Amniotic epithelial cell (primary cell): Measurements from ENCODE around the gene AGAP1.

Experiments used
- DNase-seq: peaks from one replicate; pipeline ENCODE4 v3.0.0-alpha.2; 2010; ENCODE audit warnings: low read depth

AGAP1 gene

DNA sequence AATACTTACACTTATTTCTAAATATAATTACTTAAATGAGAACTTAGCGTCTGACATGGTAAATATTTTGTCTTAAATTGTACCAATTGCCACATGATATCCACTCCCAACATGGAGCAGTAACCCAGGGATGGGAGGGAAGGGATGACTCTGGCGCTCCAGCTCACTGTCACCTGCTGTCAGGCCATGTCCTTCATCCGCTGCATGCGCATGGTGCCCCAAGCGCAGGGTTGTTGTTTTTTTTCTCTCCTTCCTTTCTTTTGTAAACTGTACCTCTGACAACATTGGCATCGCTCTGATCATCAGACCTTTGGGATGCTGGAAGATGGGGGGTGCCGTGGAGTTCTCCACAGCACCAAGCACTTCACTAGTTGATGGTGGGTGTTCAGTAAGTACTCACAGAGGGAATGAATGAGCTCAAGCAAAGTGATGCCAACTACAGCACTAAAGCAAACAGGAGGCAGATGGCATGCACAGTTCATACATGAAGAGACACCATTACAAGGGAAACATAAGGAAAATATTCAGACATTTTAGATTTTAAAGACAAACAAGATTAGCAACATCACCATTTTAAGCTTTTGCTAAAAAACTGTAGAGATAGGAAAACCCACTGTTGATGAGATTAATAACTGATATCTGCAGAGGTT, 426.5 kb downstream of the AGAP1 start:
- DNase-seq = no peak

DNA sequence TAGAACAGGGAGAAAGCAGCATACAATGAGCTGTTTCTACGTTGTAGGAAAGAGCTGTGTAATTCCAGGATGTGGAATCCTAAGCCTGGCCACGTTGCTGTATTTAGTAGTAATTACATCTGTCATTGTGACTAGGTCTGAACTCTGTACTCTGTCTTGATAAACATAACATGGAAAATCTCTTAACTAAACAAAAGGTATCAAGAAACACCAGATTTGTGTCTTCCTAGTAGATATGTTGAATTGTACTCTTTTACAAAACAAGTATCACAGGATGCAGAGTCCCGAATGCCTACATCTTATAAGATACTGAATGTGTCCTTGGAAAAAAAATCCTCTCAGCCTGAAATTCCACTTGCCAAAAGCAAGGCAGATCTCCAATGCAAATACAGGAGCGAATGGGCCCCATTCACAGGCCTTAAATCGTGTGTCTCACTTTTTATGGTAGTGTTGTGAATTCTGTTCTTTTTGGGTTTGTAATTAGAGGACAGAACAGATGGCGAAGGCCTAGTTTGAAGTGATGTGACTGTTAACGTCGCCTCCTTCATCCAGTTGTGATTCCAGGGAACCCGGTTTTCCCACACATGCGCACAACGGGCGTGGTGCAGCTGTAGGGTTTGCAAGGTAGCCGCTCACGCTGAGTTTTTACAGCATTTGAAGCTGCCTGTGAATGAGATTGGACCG, 427.8 kb downstream of the AGAP1 start:
- no peak for DNase-seq

DNA sequence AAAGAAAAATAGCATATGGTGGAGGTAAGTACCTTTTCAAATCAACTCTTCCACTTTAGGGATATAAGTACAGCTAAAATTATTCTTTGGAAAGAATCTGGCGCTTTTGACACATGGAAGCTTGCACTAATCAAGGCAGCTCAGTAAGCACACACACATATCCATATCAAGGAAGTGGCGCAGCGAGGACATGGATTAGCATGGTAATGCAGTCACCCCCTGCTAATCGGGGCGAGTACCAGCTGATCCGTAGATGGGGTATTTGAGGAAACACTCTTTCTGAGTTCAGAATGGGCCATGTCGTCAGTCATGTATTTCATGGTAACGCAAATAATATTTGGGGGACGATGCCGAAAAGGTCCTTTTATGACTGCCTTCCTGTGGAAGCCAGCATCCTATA, 429.0 kb downstream of the AGAP1 start:
- no peak for DNase-seq

DNA sequence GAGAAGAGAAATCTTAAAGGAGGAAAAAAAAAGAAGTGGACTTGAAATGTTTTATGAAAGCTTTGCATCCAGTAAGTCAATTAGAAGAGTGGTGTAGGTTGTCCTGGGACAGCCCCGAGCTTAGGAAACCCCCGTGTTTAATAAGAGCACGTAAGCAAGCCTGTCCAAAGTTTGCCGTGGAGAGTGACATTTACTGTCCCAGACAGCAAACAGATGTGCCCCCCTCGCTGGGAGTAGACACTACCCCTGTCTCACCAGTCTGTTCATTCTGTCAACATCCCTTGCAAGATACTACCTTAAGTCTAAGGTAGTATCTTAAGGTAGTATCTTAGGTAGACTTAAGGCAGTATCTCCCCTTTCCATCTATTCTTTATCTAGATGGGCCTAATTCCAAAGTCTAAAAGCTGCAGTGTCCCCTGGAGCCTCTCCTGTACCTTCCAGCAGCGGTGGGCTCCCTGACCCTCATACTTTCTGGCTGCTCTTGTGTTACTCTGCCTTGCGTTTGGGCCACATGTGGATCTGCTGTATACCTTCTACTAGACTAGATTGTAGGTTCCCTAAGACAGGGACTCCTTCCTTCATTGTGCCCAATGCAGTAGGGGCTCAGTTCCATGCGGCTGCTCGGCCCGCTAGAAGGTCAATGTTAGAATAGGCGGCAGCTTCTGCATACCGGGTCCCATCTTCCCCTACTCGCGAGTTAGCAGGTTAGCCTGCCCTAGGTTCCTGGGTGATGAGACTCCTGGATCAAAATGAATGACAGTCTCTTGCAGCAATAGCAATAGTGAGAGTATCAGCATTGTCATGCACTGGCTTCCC, 430.2 kb downstream of the AGAP1 start:
- no peak for DNase-seq

DNA sequence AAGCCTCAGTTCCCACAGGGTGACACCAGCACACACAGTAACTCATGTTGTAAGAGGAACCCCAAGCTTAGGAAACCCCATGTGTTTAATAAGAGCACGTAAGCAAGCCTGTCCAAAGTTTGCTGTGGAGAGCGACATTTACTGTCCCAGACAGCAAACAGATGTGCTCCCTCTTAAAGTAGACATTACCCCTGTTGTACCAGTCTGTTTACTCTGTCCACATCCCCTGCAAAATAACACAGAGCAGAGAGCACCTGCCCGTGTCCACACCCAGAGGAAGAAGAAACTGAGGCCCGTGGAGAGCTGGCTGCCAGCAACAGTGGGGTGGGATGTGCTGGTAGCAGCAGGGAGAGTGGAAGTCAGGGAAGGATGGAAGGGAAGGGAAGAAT, 430.8 kb downstream of the AGAP1 start:
- DNase-seq = no peak

DNA sequence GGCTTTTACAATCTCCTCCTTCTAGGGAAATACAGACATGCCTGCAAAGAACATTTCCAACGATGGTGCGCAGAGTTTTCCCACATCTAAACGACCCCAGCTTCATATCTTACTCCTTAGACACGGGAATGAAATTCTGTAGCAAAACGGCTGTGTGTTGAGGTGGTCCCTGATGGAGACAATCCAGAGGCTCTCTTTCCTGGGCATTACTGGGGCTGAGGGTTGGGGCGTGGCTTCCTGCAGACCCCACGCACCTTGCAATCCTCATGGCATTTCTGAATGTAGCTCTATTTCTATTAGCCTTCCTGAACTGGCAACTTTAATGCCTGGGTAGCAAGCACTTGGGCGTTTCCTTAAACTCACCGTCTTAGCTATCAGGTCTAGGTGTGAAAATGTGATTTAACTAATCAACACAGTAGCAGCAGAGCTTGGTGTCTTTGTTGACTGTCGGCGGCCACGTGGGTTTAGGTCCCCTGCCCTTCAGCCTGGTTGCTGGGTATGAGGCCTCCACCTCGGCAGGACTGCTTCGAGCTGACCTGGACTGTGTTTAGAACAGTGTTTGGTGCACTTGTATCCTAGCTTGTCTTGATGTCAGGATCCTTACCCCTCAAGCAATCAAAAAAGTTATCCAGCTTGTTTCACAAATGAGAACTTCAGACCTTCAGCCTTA, 431.5 kb downstream of the AGAP1 start:
- DNase-seq = no peak

DNA sequence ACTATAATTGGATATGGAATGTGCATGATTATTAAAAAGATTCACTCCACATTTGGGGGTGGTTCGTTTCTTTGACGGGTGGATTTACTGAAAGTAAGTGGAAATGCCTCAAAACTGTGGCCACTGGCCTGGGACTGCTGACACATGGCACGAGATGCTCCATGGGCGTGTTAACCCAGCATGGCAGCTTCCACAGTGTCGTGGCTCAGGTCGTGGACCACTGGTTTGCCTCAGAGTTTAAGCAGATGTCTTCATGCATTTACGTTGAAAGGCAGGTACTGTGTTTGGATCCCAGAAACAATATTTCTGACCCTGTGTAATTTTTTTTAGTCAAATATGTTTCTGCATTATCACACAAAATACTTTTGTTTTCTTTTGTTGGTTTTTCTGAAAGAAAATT, 432.4 kb downstream of the AGAP1 start:
- DNase-seq = no peak

DNA sequence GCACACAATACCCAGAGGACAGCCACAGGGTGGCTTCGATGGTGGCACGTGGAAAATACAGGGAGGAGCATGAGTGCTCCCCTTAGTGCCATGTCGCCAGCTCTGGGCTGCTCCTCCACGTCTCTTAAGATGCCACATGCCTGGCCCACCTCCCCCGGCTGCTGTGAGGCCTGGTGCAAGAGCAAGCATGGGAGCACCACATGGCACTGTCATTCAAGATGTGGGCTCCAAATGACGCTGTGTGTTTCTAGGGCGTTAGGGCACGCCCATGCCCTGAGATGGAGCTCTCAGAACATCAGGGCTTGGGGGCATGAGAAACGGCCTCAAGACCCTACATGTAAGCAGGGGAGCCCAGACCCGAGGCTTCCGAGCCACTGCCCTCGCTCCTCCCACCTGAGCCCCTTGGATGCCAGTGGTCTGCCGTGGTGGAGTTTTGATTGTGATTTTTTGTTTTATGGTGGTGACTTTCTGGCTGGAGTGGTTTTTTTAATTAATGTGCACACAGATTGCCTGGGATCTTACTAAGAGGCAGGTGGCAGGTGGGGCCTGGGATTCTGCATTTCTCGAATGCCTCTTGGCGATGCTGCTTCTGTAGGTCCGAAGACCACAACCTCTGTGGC, 435.0 kb downstream of the AGAP1 start:
- DNase-seq = no peak

DNA sequence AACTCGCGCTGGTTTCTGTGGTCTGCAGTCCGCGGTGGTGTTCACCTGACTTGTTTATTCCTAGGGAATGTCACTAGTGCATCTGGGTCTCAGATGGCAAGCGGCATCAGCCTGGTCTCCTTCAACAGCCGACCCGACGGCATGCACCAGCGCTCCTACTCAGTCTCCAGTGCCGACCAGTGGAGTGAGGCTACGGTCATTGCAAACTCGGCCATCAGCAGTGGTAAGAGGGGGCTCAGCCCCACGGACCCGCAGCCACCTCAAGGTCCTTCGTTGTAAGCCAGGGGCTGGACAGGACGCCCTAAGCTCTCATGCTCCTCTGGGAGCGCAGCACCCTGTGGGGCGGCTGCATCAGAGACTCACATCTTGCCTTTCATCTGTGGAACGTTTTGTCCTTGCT, 436.9 kb downstream of the AGAP1 start:
- DNase-seq = no peak

DNA sequence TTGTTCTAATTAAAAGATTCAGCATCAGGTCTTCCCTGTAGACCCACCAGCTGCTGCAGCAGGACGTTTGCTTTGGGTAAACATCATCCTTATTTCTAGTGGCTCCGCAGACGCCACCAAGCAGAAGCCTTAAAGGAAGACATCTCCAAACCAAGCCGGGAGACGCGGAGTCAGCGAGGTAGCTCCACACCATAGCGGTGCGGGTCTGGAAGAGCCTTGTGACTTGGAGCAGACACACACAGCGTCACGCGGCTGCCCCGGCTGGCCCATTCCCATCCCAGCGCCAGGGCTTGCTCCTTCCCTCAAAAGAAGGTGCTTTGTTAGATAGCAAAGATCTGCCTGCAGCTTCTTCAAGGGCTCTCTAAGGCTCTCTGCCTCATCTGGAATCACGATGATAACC, 437.8 kb downstream of the AGAP1 start:
- DNase-seq = no peak

DNA sequence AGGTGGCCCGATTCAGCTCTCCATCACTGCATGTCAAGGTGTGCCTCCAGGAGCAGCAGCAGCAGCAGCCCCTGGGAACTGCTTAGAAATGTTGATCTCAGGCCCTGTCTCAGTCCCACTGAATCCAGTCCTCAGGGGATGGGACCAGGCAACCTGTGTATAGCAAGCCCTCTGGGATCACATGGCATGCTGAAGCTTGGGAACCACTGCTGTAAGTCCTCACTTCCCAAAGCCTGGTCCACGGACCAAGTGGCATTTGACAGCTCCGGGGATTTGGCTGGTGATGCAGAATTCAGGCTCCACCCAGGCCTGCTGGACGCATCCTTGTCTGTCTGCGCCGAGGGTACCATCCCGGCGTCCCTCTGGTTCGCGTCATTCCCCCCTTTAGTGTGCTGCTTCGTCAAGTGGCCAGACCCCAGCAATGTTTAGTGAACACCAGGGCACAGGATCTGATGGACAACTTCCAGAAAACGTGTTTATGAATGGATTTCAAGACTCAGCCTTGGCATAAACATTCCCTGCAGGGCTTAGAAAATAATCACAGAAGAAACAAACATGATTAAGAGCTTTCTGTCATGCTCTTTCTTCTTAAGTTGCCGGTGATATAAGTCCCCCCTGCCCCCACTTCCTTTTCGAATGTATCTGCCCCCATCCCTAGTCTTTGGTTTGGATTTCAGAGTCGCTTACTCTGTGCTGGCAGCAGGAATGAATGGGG, 440.4 kb downstream of the AGAP1 start:
- DNase-seq = peak; percentile 7

DNA sequence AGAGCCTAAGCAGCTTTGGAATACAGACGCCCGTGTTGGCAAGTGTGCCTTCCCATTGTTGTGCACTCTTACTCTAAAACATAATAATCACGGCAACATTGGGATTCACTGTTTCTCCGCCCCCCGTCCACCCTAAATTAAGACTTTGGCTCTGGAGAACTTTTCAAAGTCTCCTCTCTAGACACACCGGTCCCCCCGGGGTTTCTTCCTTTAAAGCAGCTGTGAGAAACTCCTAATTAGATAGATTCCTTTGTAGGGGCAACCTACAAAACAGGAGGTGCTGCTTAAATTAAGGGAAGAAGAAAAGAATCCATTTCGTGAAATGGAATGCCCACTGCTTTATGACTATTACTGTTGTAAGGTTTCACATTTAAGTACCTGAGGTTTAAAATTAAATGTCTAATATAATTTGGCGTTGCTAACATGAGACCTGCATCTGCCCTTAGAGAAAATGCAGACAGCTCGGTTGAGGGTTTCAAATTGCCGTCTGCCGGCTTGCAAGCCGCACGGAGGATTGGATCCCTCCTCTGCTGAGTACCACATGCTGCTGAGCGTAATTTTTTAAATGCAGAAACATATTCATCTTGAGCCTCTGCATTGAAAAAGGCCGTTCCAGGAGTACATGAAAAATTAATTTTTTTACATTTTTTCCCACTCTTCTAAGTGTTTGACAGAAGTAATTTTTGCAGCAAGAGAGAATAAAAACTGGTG, 441.1 kb downstream of the AGAP1 start:
- DNase-seq = no peak

DNA sequence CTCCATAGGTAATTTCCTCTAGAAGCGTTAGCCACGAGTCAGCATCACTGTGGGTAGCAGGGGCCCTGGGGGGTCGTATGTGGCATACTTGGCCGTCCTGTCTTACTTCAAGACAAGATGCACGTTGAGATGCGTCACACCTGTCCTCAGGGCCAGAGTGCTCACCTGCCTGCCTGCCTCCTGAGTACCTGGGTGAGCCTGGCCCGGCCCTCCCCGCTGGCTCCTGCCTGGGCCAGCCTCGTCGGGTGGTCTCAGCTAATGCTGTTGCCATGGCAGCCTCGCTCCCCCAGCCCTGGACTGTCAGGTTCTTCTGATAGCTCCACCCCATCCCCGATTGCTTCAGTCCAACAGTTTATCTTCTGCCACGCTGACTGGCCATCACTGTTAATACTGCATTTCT, 441.9 kb downstream of the AGAP1 start:
- no peak for DNase-seq

DNA sequence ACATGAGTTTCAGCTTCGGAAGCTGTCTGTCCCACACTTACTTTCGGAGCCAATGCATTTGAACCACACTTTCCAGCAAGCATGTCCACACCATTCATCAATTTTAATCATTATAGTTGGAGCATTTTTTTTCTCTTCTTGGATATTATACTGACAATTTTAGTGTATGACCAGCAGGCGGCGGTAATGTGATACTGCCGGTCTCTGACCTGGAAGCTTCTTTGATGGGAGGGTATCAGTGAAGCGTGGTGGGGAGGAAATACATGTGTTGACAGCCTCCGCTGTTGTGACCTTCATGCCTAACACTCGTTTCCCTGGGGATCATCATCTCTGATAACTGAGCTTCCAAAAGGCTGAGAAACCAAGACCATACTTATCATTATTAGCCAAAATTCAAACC, 442.6 kb downstream of the AGAP1 start:
- no peak for DNase-seq

DNA sequence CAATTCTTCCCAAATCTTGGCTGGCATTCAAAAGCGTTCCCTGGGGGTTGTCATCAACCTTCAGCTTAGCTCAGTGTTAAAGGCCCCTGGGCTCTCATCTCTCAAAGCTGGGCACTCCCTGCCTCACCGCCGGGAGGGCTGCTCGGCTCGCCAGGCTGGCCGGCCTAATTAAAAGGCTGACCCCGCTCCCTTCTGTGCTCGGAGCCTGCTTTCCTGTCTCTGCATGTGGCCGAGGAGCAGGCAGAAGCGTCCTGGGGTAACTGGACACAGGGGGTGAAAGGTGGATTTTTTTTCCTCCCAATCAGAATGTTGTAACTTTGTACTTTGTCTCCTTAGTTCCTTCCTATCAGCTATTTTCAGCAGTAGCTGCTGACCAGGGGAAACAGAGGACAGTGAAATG, 443.2 kb downstream of the AGAP1 start:
- DNase-seq = no peak

DNA sequence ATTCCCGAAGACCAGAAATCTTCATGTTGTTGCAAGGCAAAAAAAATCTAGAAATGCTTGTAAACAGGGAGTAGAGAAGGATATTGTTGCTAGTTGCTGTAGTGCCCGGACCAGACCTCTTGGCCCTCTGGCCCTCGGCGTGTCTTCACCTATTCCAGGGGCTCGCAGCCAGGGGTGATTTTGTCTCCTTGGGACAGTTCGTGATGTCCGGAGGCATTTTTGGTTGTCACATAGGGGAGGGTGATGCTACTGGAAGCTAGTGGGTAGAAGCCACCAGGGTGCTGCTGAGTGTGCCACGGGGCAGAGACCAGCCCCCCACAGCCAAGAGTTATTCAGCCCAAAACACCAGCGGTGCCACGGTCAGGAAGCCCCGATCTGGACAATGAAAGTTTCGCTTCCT, 443.7 kb downstream of the AGAP1 start:
- DNase-seq = no peak

DNA sequence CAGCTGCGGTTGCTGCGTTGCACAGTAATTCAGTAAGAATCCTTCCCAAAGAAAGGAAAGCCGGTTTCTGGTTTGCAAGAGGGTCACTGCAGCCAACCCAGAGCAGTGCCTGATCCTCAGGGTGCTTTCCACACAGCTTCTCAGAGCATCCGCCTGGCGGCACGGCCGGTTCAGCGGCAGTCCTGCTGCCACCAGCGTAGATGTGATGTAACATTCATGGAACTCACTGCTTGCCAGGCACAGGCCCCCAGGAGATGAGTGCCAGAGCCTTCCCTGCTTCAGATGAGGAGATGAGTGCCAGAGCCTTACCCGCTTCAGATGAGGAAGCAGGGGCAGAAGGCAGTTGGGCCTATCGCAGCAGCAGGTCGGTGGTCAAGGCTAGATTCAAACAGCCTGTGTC, 444.1 kb downstream of the AGAP1 start:
- peak; percentile 8 for DNase-seq

DNA sequence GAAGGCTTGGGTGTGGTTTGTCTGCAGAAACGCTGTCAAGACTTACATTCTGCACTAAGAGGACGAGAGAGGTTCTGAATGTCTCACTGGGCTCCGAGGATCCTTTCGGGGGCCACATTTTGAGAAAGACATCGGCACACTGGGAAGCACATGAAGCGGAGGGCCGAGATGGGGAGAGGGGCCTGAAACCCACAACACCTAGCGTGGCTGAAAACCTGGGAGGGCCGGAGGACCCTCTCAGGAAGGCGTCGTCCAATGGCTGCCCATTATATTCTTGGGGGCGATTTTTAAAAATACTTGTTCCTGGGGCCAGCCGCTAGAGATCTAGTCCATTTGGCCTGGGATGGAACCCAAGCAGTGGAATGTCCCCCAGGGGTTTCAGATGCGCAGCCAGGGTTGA, 444.8 kb downstream of the AGAP1 start:
- no peak for DNase-seq

DNA sequence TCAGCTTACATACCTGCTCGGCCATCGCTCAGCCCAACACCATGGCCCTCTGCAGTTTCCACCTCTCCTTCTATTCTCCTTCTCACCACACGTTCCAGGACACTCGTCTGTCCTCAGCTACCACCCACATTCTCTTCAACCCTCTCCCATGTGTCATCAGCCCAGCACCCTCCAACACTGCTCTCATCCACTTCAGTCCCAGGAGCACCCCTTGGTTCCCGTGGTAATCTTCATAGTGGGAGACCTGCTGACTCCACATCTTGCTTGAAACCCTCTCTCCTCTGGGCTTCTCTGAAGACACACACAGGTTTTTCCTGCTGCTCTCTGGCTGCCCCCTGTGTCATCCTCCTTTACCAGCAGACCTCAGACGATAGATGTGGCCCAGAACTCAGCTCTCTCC, 445.6 kb downstream of the AGAP1 start:
- peak; percentile 36 for DNase-seq

DNA sequence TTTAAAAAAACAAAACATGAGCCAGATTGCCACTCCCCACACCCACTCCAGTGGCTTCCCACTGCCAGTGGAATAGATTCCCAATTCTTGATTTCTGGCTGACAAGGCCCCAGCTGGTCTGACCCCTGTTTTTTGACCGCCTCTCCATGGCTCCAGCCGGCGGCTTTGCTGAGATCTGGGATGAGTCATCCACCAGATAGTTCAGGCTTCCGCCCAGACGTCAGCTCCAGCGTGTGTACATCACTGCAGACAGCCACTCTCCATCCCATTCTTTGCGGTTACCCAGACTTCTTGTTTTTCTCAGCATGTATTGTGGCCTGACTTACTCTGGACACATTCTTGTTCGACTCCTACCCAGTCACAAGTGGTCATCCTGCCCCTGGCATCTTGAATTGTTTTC, 446.5 kb downstream of the AGAP1 start:
- DNase-seq = peak; percentile 97

DNA sequence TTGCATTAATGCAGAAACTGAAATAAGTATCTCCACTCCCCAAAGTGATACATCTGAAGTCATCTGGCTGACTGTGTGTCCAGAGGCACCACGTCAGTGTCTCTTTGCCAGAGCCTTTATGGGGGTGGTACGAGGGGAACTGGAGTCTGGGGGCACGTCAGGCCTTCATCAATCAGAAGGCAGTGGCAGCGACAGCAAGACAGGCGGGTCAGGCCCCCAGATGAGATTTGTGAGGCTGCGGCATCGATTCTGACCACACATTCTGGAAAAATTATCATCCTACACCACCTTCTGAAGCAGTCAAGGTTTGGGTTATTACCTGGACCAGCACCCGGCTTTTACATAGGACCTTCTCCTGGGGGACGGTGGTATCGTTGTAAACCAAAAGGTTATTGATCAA, 450.7 kb downstream of the AGAP1 start:
- DNase-seq = no peak
